SKM-1 treated with dmso at 0.1 percent for 144 hours (cell line): Measurements from ENCODE around the gene KLHDC3.

Experiments
- DNase-seq: peaks from one replicate; lab custom pipeline; 2025; ENCODE audit not compliant: unreplicated experiment; lab: John Stamatoyannopoulos, UW

The KLHDC3 gene

GRCh38 chr6:43053545-43054205 lies 39.6 kb downstream of the KLHDC3 start, which contains the start of gene CUL7:
CUL7 (minus strand) TSS chr6:43053851; CDS start chr6:43052788, 1,063 bp downstream.
- DNase-seq = peak; percentile 94

- no peak for DNase-seq
Observed at GRCh38 chr6:43054206-43054943, 40.3 kb downstream of the KLHDC3 start.

GRCh38 chr6:43055966-43056365 lies 41.9 kb downstream of the KLHDC3 start:
- no peak for DNase-seq

GRCh38 chr6:43058531-43058930 lies 44.5 kb downstream of the KLHDC3 start:
- DNase-seq = no peak

- peak; percentile 98 for DNase-seq
Observed at GRCh38 chr6:43059168-43060033, 45.4 kb downstream of the KLHDC3 start, which contains the start of the genes KLC4 and MRPL2. KLC4 (plus strand) TSS chr6:43059631; CDS start chr6:43061336, 1,705 bp downstream. MRPL2 (minus strand) TSS chr6:43059434; CDS start chr6:43059381, 53 bp downstream.

- no peak for DNase-seq
Observed at GRCh38 chr6:43060034-43060754, 46.1 kb downstream of the KLHDC3 start.

GRCh38 chr6:43060755-43061633 lies 46.9 kb downstream of the KLHDC3 start:
- no peak for DNase-seq

GRCh38 chr6:43061861-43062260 lies 47.8 kb downstream of the KLHDC3 start:
- no peak for DNase-seq

- DNase-seq = no peak
Observed at GRCh38 chr6:43062818-43063217, 48.8 kb downstream of the KLHDC3 start.

- DNase-seq = peak; percentile 66
Observed at GRCh38 chr6:43070028-43070632, 56.1 kb downstream of the KLHDC3 start.
